Stomach smooth muscle (tissue), 2 donors: Measurements from ENCODE around the gene NCK2.

Source experiments
- H3K27ac ChIP-seq: one replicate; pipeline ENCODE4 v1.7.0; 2013; ENCODE audit warnings: mild to moderate bottlenecking, low read length, inconsistent platforms
- H3K27me3 ChIP-seq, 2 donors: one replicate each; pipeline ENCODE4 v1.7.0; 2013; ENCODE audit warnings: low read length in 2 of 2; ENCODE audit not compliant: insufficient read depth in 2 of 2, control insufficient read depth in 1 of 2
- H3K36me3 ChIP-seq, 2 donors: one replicate each; pipeline ENCODE4 v1.7.0; 2013; ENCODE audit warnings: low read length in 2 of 2; ENCODE audit not compliant: control insufficient read depth in 2 of 2, insufficient read depth in 2 of 2
- H3K4me1 ChIP-seq: one replicate; pipeline ENCODE4 v1.7.0; 2013; ENCODE audit warnings: low read length; ENCODE audit not compliant: control insufficient read depth, insufficient read depth
- H3K4me3 ChIP-seq, 2 donors: one replicate each; pipeline ENCODE4 v1.7.0; 2013; ENCODE audit warnings: low read length in 2 of 2
- H3K9ac ChIP-seq, 2 donors: one replicate each; pipeline ENCODE4 v1.7.0; 2013; ENCODE audit warnings: low read length in 2 of 2, mild to moderate bottlenecking in 1 of 2
- H3K9me3 ChIP-seq, 2 donors: one replicate each; pipeline ENCODE4 v1.7.0; 2013; ENCODE audit warnings: low read length in 2 of 2; ENCODE audit not compliant: control insufficient read depth in 2 of 2
- donor health status: healthy.
- donor health status: Pancreatic carcinoma.

Gene NCK2

DNA sequence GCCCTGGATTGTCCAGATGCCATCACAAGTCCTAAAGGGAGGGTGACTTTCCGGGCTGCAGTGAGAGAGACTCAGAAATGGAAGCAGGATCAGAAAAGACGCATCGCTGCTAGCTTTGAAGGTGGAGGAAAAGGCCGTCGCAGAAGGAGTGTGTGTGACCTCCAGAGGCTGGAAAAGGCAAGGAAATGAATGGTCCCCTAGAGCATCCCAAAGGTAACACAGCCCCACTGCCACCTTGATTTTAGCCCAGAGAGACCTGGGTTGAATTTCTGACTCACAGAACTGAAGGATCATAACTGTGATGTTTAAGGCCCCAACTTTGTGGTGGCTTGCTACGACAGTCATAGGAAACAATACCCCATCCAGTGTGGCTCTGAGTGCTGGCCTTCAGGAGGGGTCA is 8.6 kb upstream of the NCK2 start:
- H3K27ac ChIP-seq: no peak overlapping the region

DNA sequence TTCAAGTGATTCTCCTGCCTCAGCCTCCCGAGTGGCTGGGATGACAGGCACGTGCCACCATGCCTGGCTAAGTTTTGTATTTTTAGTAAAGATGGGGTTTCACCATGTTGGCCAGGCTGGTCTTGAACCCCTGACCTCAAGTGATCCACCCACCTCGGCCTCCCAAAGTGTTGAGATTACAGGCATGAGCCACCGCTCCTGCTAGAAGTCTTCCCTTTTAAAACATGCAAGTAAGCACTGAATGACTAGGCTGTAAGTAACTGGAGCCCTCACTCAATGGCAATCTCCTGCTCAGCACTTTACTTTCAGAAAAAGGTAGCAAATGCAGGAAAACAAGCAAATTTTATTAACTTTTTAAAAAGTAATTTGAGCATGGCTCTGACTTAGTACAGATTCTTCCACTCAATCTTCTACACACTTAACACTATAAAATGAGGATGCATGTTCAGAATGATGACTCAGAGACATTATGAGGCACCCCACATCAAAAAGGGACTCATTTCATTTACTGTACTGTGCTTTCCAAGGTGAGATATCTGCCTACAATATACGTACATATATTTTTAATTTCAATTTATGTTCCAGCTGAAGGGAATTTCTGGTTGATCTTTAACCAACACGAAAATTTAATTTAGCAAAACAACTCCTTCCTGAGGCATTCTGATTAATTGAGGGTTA is 6.6 kb upstream of the NCK2 start:
- Histone ChIP-seq H3K9me3 (no peaks in the 10 kb centered on the region), H3K4me3 (no peak overlapping the region), H3K27ac (no peak overlapping the region), H3K36me3 (no peaks in the 10 kb centered on the region), H3K27me3 (no peaks in the 10 kb centered on the region), H3K9ac (no peak overlapping the region), H3K4me1 (no peaks in the 10 kb centered on the region)

More for the DNA sequence above, 8.6 kb upstream of the NCK2 start:
- H3K4me1 ChIP-seq: no peaks in the 10 kb centered on the region
- H3K27me3 ChIP-seq: no peaks in the 10 kb centered on the region
- no peaks in the 10 kb centered on the region for H3K36me3 ChIP-seq
- H3K4me3 ChIP-seq: no peak overlapping the region
- no peak overlapping the region for H3K9ac ChIP-seq
- no peaks in the 10 kb centered on the region for H3K9me3 ChIP-seq

- H3K4me1 ChIP-seq: peaks cover 1% of the 10 kb centered on the region
- no peak overlapping the region for H3K9ac ChIP-seq
- H3K9me3 ChIP-seq: no peaks in the 10 kb centered on the region
- no peak overlapping the region for H3K4me3 ChIP-seq
- H3K27me3 ChIP-seq: no peaks in the 10 kb centered on the region
- no peak overlapping the region for H3K27ac ChIP-seq
- no peaks in the 10 kb centered on the region for H3K36me3 ChIP-seq
Measured at GRCh38 chr2:105738658-105739241, 6.0 kb upstream of the NCK2 start.

GRCh38 chr2:105739426-105739825 is 5.3 kb upstream of the NCK2 start:
- Histone ChIP-seq H3K36me3 (no peaks in the 10 kb centered on the region), H3K27ac (no peak overlapping the region), H3K4me1 (peaks cover 5% of the 10 kb centered on the region), H3K27me3 (no peaks in the 10 kb centered on the region), H3K9me3 (no peaks in the 10 kb centered on the region), H3K4me3 (no peak overlapping the region), H3K9ac (no peak overlapping the region)

GRCh38 chr2:105739944-105740530 is 4.7 kb upstream of the NCK2 start:
- Histone ChIP-seq H3K4me1 (peaks cover 5% of the 10 kb centered on the region), H3K9ac (no peak overlapping the region), H3K4me3 (no peak overlapping the region), H3K36me3 (no peaks in the 10 kb centered on the region), H3K27me3 (no peaks in the 10 kb centered on the region), H3K9me3 (no peaks in the 10 kb centered on the region), H3K27ac (no peak overlapping the region)

- Histone ChIP-seq H3K4me1 (peaks cover 9% of the 10 kb centered on the region), H3K4me3 (no peak overlapping the region), H3K36me3 (no peaks in the 10 kb centered on the region), H3K9ac (no peak overlapping the region), H3K9me3 (no peaks in the 10 kb centered on the region), H3K27me3 (no peaks in the 10 kb centered on the region), H3K27ac (no peak overlapping the region)
Measured at GRCh38 chr2:105741174-105741573, 3.5 kb upstream of the NCK2 start.

GRCh38 chr2:105741617-105742016 is 3.1 kb upstream of the NCK2 start:
- Histone ChIP-seq H3K27me3 (no peaks in the 10 kb centered on the region), H3K36me3 (no peaks in the 10 kb centered on the region), H3K4me1 (peaks cover 12% of the 10 kb centered on the region), H3K9ac (no peak overlapping the region), H3K9me3 (no peaks in the 10 kb centered on the region), H3K27ac (no peak overlapping the region), H3K4me3 (no peak overlapping the region)

- H3K27ac ChIP-seq: peak overlapping the region; percentile 58
- H3K36me3 ChIP-seq: no peaks in the 10 kb centered on the region
- H3K9me3 ChIP-seq: no peaks in the 10 kb centered on the region
- peak overlapping the region; percentile 51 to 58 for H3K9ac ChIP-seq
- peak overlapping the region; percentile 26 to 66 for H3K4me3 ChIP-seq
- peaks cover 33% of the 10 kb centered on the region for H3K4me1 ChIP-seq
- H3K27me3 ChIP-seq: no peaks in the 10 kb centered on the region
Measured at GRCh38 chr2:105744091-105744908, 412 bp upstream of the NCK2 start.

- Histone ChIP-seq H3K9ac (peak overlapping the region; percentile 67 to 80), H3K36me3 (peaks cover 0 to under 1% of the 10 kb centered on the region in 2 donors), H3K4me3 (peak overlapping the region; percentile 81 to 87), H3K4me1 (peaks cover 40% of the 10 kb centered on the region), H3K9me3 (no peaks in the 10 kb centered on the region), H3K27ac (peak overlapping the region; percentile 24), H3K27me3 (no peaks in the 10 kb centered on the region)
Measured at GRCh38 chr2:105746177-105747080, 1.7 kb downstream of the NCK2 start.
